Inflammatory macrophage treated with lipopolysaccharide for 4 hours (primary cell): ENCODE measurements around the gene DNAJB1.

Experiments
- DNase-seq: peaks from one replicate; pipeline ENCODE4 v3.0.0-alpha.2; 2020

DNAJB1 gene

DNA sequence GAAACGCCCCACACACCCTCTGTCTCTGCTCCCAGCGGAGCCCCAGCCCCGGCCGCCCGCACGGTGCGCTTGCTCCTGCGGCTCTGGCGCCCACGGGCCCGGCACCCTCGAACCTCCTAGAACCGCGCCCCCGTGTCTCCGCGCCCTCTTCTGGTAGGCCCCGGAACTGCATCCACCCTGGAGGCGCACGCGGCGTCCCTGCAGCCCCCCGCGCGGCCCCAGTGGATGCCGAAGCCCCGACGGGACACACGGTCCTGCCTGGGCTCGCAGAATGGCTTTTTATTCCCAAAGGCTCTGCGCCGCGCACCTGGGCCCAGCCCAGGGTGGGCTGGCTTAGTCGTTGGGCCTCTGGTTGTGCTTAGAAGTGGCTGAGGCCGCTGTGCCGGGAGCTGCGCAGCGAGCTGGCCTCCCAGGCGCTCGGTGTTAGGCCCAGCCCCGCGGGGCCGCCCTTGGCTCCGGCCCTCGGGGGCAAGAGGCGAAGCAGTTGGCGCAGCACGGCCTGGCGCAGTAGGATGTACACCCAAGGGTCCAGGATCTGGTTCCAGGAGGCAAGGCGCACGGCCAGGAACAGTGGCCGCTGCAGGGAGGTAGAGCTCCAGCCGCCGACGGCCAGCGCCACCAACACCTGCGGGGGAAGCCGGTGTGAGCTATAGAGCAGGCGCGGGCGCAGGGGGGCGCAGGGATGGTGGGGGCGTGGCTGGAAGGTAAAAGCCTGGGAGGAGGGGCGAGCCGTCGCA is 45.8 kb downstream of the DNAJB1 start:
- peak; percentile 43 for DNase-seq

DNA sequence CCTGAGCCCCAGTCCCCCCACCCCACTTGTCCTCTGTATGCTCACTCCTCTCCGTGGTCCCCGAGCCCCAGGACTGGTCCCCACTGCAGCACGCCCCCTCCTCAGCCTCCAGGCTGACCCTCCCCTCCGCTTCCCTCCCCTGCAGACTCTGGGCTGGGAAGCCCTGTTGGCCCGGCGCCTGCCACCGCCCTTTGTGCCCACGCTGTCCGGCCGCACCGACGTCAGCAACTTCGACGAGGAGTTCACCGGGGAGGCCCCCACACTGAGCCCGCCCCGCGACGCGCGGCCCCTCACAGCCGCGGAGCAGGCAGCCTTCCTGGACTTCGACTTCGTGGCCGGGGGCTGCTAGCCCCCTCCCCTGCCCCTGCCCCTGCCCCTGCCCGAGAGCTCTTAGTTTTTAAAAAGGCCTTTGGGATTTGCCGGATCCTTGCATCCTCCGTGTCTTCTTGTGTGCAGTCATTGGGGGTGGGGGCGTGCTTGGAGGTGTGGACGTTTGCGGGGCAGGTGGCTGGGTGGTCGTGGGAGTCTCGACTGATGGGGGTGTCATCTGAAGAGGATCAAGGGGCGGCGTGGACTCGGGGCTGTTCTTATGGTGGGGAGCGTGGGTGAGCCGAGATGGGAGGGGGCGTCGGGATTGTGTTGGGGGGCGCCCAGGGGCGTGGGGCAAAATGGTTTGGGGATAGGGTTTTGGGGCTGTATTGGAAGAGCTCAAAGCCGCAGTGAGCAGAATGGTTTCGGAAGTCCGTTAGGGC is 46.6 kb downstream of the DNAJB1 start:
- DNase-seq: no peak

- DNase-seq: no peak
Observed at GRCh38 chr19:14470031-14470876, 47.9 kb downstream of the DNAJB1 start.

- no peak for DNase-seq
Observed at GRCh38 chr19:14467816-14468215, 50.4 kb downstream of the DNAJB1 start.

- DNase-seq: no peak
Observed at GRCh38 chr19:14467391-14467790, 50.8 kb downstream of the DNAJB1 start.
